A549 (cell line): Measurements from ENCODE around the gene DUSP1. TPM values are rescaled to one million over a fixed set of nuclear protein-coding genes. Genes with fewer than 3 reads are reported as not detected.

Experiments used
- ATAC-seq, 2 experiments: fragments of 200-7000 bp in 1 of 2; fragments of >200 bp in 1 of 2; cut with Nextera tagmentation in 1 of 2; cut with Tn5 transposase in 1 of 2; 3 replicates each; pipeline versions ENCODE4 v1.8.0 to v1.9.1; 2018 to 2020; ENCODE audit warnings: mild to moderate bottlenecking in 1 of 2, moderate library complexity in 1 of 2
- CTCF ChIA-PET: fragments of 300-600 bp; sonication (Branson Sonifier 250); formaldehyde crosslinking; extraction: SDS; loops from one replicate; lab custom pipeline; 2021; ENCODE audit warnings: antibody characterized with exemption, inconsistent platforms; lab: Yijun Ruan, JAX
- POLR2A ChIA-PET: fragments of 350-600 bp; formaldehyde crosslinking; extraction: SDS; loops from one replicate; lab custom pipeline; 2021; ENCODE audit warnings: antibody characterized with exemption, inconsistent platforms; lab: Yijun Ruan, JAX
- DNase-seq, 2 experiments: peaks; one replicate each; pipeline versions ENCODE4 v3.0.0 to v3.0.0-alpha.2; 2011 to 2016; ENCODE audit warnings: low read depth in 1 of 2, low spot score in 1 of 2
- FAIRE-seq: peaks from 2 replicates; lab custom pipeline; 2011; peaks lifted over from hg19 to GRCh38; lab: Jason Lieb, UNC
- H3K27ac ChIP-seq, 2 experiments: fragments of >200 bp; sonication (Bioruptor Twin); formaldehyde crosslinking; 3 replicates each; pipeline ENCODE4 v1.5.1; 2016 to 2017
- H3K4me1 ChIP-seq: fragments of >200 bp; sonication (Bioruptor Twin); formaldehyde crosslinking; 3 replicates; pipeline ENCODE4 v1.6.1; 2016
- H3K4me2 ChIP-seq: fragments of >200 bp; sonication (Bioruptor Twin); formaldehyde crosslinking; 3 replicates; pipeline ENCODE4 v1.6.1; 2016
- H3K4me3 ChIP-seq: fragments of >200 bp; sonication (Bioruptor Twin); formaldehyde crosslinking; 3 replicates; pipeline ENCODE4 v1.5.1; 2016
- H3K9me3 ChIP-seq: fragments of >200 bp; sonication (Bioruptor Twin); formaldehyde crosslinking; 3 replicates; pipeline ENCODE4 v1.6.1; 2016
- CHD4 ChIP-seq: fragments of 200-600 bp; sonication (generic); IDR thresholded peaks from 2 replicates; pipeline ENCODE4 v1.6.1; 2016; ENCODE audit warnings: antibody characterized with exemption, mild to moderate bottlenecking, borderline replicate concordance
- EHF ChIP-seq: fragments of 250-450 bp; sonication (Bioruptor Pico); IDR thresholded peaks from 2 replicates; pipeline ENCODE4 v1.5.0; 2020; ENCODE audit warnings: mild to moderate bottlenecking
- FOSB ChIP-seq: fragments of 250-450 bp; sonication (Bioruptor Pico); IDR thresholded peaks from 2 replicates; pipeline ENCODE4 v1.5.0; 2020; ENCODE audit warnings: mild to moderate bottlenecking, moderate library complexity
- FOSL2 ChIP-seq, 2 experiments: fragments of 450-650 bp in 1 of 2; fragments of >200 bp in 1 of 2; sonication (Bioruptor Twin) in 1 of 2; formaldehyde crosslinking; IDR thresholded peaks; 2 replicates each; pipeline versions ENCODE4 v1.5.0 to v1.6.1; 2016 to 2020; ENCODE audit warnings: mild to moderate bottlenecking in 1 of 2, moderate library complexity in 1 of 2
- GATA3 ChIP-seq: IDR thresholded peaks from 2 replicates; pipeline ENCODE4 v1.6.1; 2012; ENCODE audit warnings: borderline replicate concordance
- HDAC2 ChIP-seq: fragments of 200-600 bp; sonication (generic); IDR thresholded peaks from 2 replicates; pipeline ENCODE4 v1.6.1; 2016
- HOXA7 ChIP-seq: fragments of 250-450 bp; sonication (Bioruptor Pico); IDR thresholded peaks from 2 replicates; pipeline ENCODE4 v1.5.0; 2020; ENCODE audit warnings: mild to moderate bottlenecking, moderate library complexity
- HOXB13 ChIP-seq: fragments of 250-450 bp; sonication (Bioruptor Pico); IDR thresholded peaks from 2 replicates; pipeline ENCODE4 v1.5.0; 2020; ENCODE audit warnings: low read depth, mild to moderate bottlenecking, moderate library complexity
- JUN ChIP-seq, 2 experiments: fragments of >200 bp; sonication (Bioruptor Twin); formaldehyde crosslinking; IDR thresholded peaks; 2 replicates in 1 of 2; 3 replicates in 1 of 2; pipeline ENCODE4 v1.6.1; 2016 to 2017
- JUNB ChIP-seq: fragments of >200 bp; sonication (Bioruptor Twin); formaldehyde crosslinking; IDR thresholded peaks from 2 replicates; pipeline ENCODE4 v1.6.1; 2016
- MAFK ChIP-seq: fragments of 450-650 bp; IDR thresholded peaks from 2 replicates; pipeline ENCODE4 v1.6.1; 2014; ENCODE audit not compliant: partially characterized antibody
- MAZ ChIP-seq: fragments of 150-350 bp; IDR thresholded peaks from 2 replicates; pipeline ENCODE4 v1.6.1; 2014; ENCODE audit warnings: antibody characterized with exemption, low read depth, low read length, borderline replicate concordance
- NFE2L2 ChIP-seq: fragments of 150-350 bp; conservative IDR thresholded peaks from 2 replicates; pipeline ENCODE4 v1.6.1; 2014; ENCODE audit warnings: low read length
- PHF8 ChIP-seq: fragments of 200-600 bp; sonication (generic); IDR thresholded peaks from 2 replicates; pipeline ENCODE4 v1.6.1; 2016; ENCODE audit warnings: low read depth, mild to moderate bottlenecking, antibody characterized with exemption, moderate library complexity, borderline replicate concordance
- POLR2A ChIP-seq: IDR thresholded peaks from 2 replicates; pipeline ENCODE4 v1.6.1; 2012; ENCODE audit warnings: mild to moderate bottlenecking, low read length
- POLR2AphosphoS2 ChIP-seq: conservative IDR thresholded peaks from 2 replicates; pipeline ENCODE4 v1.6.1; 2012; ENCODE audit warnings: low read length, improper control_type of control experiment, inconsistent platforms
- RAD21 ChIP-seq, 2 experiments: fragments of >200 bp in 1 of 2; sonication (Bioruptor Twin) in 1 of 2; formaldehyde crosslinking in 1 of 2; IDR thresholded peaks in 1 of 2; conservative IDR thresholded peaks in 1 of 2; 2 replicates in 1 of 2; 3 replicates in 1 of 2; pipeline ENCODE4 v1.6.1; 2012 to 2018; ENCODE audit warnings: inconsistent platforms in 1 of 2
- RARB ChIP-seq: fragments of 250-450 bp; sonication (Bioruptor Pico); IDR thresholded peaks from 2 replicates; pipeline ENCODE4 v1.8.0; 2021; ENCODE audit warnings: mild to moderate bottlenecking, moderate library complexity
- RFX5 ChIP-seq: fragments of 450-650 bp; IDR thresholded peaks from 2 replicates; pipeline ENCODE4 v1.7.1; 2014; ENCODE audit warnings: antibody characterized with exemption, mild to moderate bottlenecking, moderate library complexity
- RNF2 ChIP-seq: fragments of 200-600 bp; sonication (generic); IDR thresholded peaks from 2 replicates; pipeline ENCODE4 v1.6.1; 2016; ENCODE audit warnings: low read depth, mild to moderate bottlenecking, antibody characterized with exemption, moderate library complexity, borderline replicate concordance
- ZFP36 ChIP-seq: fragments of 450-650 bp; IDR thresholded peaks from 2 replicates; pipeline ENCODE4 v1.6.1; 2014; ENCODE audit warnings: borderline replicate concordance; ENCODE audit not compliant: partially characterized antibody
- WGBS: methylation state at CpG from one replicate; pipeline ENCODE4 v1.1.6; 2017; ENCODE audit errors: missing lambda C conversion rate; 5-methylcytosine and 5-hydroxymethylcytosine counted together
- polyA plus RNA-seq, 4 experiments: library from polyadenylated mRNA; depleted of rRNA in 3 of 4; stranded (reverse); fragments of >200 nt; fragmentation: RNase III in 1 of 4; extraction: RNeasy Plus Mini Kit Qiagen cat#74134 plus additional on column Dnase treatment in 1 of 4; gene quantifications; 2 replicates in 3 of 4; 3 replicates in 1 of 4; pipeline ENCODE4 v1.2.3, GENCODE V29; 2011 to 2017
- TF ChIP-seq, protein P1 (sequence below): fragments of 250-450 bp; sonication (Bioruptor Pico); IDR thresholded peaks from 2 replicates; pipeline ENCODE4 v1.5.0; 2021; ENCODE audit warnings: mild to moderate bottlenecking, moderate library complexity, borderline replicate concordance
- TF ChIP-seq, protein P2 (sequence below): fragments of 250-450 bp; sonication (Bioruptor Pico); IDR thresholded peaks from 2 replicates; pipeline ENCODE4 v1.5.0; 2020; ENCODE audit warnings: low read depth, mild to moderate bottlenecking, moderate library complexity
- TF ChIP-seq, protein P3 (sequence below): IDR thresholded peaks from 2 replicates; pipeline ENCODE4 v1.6.1; 2012
- TF ChIP-seq, protein P4 (sequence below): fragments of >200 bp; sonication (Bioruptor Twin); formaldehyde crosslinking; IDR thresholded peaks from 3 replicates; pipeline ENCODE4 v1.5.1; 2016

The DUSP1 gene
- polyA plus RNA-seq, 2 of the 4 experiments (the other 2 are of a cell fraction), result 207 to 594 TPM

DNA sequence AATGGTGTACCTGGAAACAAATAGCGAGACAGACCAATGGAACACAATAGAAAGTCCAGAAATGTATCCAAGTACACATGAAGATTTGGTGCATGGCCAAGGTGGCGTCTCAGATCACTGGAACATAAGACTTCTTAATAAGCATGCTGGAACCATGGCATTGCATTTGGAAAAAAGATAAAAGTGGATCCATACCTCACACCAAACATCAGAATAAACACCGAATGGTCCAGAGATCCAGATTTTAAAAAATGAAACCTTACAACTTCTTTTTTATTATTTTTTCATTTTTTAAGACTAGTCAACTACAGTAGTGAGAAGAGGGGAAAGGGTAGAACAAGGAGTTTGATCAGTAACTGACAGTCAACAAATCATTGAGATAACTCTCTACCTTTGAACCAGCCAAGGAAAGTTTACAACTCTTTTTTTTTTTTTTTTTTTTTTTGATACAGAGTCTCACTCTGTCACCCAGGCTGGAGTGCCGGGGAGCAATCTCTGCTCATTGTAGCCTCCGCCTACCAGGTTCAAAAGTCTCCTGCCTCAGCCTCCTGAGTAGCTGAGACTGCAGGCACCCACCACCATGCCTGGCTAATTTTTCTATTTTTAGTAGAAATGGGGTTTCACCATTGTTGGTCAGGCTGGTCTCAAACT, 8.8 kb upstream of the DUSP1 start:
- Histone ChIP-seq H3K4me3 (no peak overlapping the region), H3K4me1 (peaks cover 82% of the 10 kb centered on the region), H3K27ac (peak overlapping the region; percentile 97 to 100), H3K9me3 (no peaks in the 10 kb centered on the region), H3K4me2 (no peak overlapping the region)
- no peak for DNase-seq
- WGBS, result 92% methylated on average over 5 of the region's 5 CpGs
- no peak for ATAC-seq
- CTCF ChIA-PET, result interaction anchor here (1.0 to 4.4 kb wide), 3 partner anchors 8 to 66 kb away, joined by 3 to 22 read pairs (median 5); partner anchors contain the start of gene DUSP1
- TF ChIP-seq, protein P1, sequence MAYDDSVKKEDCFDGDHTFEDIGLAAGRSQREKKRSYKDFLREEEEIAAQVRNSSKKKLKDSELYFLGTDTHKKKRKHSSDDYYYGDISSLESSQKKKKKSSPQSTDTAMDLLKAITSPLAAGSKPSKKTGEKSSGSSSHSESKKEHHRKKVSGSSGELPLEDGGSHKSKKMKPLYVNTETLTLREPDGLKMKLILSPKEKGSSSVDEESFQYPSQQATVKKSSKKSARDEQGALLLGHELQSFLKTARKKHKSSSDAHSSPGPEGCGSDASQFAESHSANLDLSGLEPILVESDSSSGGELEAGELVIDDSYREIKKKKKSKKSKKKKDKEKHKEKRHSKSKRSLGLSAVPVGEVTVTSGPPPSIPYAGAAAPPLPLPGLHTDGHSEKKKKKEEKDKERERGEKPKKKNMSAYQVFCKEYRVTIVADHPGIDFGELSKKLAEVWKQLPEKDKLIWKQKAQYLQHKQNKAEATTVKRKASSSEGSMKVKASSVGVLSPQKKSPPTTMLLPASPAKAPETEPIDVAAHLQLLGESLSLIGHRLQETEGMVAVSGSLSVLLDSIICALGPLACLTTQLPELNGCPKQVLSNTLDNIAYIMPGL (CRISPR knock-in tag), result no peak
- no peak for TF ChIP-seq PHF8
- no peak for TF ChIP-seq MAFK
- POLR2A ChIA-PET, result interaction anchor here (1.0 kb wide), 1 partner anchor 9 kb away, joined by 3 read pairs; the partner anchor contains the start of gene DUSP1
- no peak for FAIRE-seq

- 46% methylated on average over 13 of the region's 13 CpGs for WGBS
- no peak for FAIRE-seq
- H3K4me3 ChIP-seq, result peak overlapping the region; percentile 16; the same call in 1 of the 3 replicates
Measured at GRCh38 chr5:172777881-172778814, 7.2 kb upstream of the DUSP1 start.

More at GRCh38 chr5:172777881-172778814, 7.2 kb upstream of the DUSP1 start:
- ChIA-PET POLR2A (interaction anchor here (0.5 to 2.0 kb wide), 4 partner anchors 13 to 93 kb away, joined by 5 to 12 read pairs (median 6); no protein-coding TSS in a partner anchor), CTCF (interaction anchor here (0.6 to 8.7 kb wide), 15 partner anchors 11 to 181 kb away, joined by 3 to 131 read pairs (median 3); partner anchors contain the start of gene RPL26L1)
- peak; percentile 65 for TF ChIP-seq FOSL2 (IDR thresholded peaks at IDR 0.05)
- TF ChIP-seq FOSL2 (CRISPR knock-in tag; IDR thresholded peaks at IDR 0.05), result peak; percentile 88
- TF ChIP-seq, protein P2, sequence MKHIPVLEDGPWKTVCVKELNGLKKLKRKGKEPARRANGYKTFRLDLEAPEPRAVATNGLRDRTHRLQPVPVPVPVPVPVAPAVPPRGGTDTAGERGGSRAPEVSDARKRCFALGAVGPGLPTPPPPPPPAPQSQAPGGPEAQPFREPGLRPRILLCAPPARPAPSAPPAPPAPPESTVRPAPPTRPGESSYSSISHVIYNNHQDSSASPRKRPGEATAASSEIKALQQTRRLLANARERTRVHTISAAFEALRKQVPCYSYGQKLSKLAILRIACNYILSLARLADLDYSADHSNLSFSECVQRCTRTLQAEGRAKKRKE (CRISPR knock-in tag), result peak; percentile 35; the same call in 1 of the 2 replicates
- TF ChIP-seq RFX5, result no peak
- peak; percentile 83; the same call in 1 of the 2 replicates for TF ChIP-seq HOXA7 (CRISPR knock-in tag)
- TF ChIP-seq MAFK, result peak; percentile 0
- TF ChIP-seq JUNB, result peak; percentile 65
- TF ChIP-seq, protein P3, sequence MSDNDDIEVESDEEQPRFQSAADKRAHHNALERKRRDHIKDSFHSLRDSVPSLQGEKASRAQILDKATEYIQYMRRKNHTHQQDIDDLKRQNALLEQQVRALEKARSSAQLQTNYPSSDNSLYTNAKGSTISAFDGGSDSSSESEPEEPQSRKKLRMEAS, result peak; percentile 71
- TF ChIP-seq FOSB, result peak; percentile 82; the same call in 1 of the 2 replicates
- peak; percentile 83; the same call in 1 of the 2 replicates for TF ChIP-seq RARB (CRISPR knock-in tag)
- no peak for TF ChIP-seq HDAC2
- TF ChIP-seq RAD21 (conservative IDR thresholded peaks at IDR 0.05 in 1 of 2, IDR thresholded peaks at IDR 0.05 in 1 of 2), result peak in 1 of 2 experiments; percentile 15; a peak in 1 of 5 replicates
- TF ChIP-seq ZFP36, result peak; percentile 85
- peak; percentile 53; the same call in 1 of the 2 replicates for TF ChIP-seq GATA3
- TF ChIP-seq NFE2L2, result no peak
- no peak for TF ChIP-seq RNF2
- no peak for TF ChIP-seq MAZ
- TF ChIP-seq, protein P4, sequence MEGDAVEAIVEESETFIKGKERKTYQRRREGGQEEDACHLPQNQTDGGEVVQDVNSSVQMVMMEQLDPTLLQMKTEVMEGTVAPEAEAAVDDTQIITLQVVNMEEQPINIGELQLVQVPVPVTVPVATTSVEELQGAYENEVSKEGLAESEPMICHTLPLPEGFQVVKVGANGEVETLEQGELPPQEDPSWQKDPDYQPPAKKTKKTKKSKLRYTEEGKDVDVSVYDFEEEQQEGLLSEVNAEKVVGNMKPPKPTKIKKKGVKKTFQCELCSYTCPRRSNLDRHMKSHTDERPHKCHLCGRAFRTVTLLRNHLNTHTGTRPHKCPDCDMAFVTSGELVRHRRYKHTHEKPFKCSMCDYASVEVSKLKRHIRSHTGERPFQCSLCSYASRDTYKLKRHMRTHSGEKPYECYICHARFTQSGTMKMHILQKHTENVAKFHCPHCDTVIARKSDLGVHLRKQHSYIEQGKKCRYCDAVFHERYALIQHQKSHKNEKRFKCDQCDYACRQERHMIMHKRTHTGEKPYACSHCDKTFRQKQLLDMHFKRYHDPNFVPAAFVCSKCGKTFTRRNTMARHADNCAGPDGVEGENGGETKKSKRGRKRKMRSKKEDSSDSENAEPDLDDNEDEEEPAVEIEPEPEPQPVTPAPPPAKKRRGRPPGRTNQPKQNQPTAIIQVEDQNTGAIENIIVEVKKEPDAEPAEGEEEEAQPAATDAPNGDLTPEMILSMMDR, result no peak
- no peak for TF ChIP-seq CHD4
- peak; percentile 48 for TF ChIP-seq HOXB13 (CRISPR knock-in tag)
- no peak for TF ChIP-seq POLR2A
- no peak for TF ChIP-seq POLR2AphosphoS2
- peak; percentile 37 to 38; a peak in 3 of 5 replicates for TF ChIP-seq JUN (IDR thresholded peaks at IDR 0.05)
- peak; percentile 82; the same call in 1 of the 2 replicates for TF ChIP-seq EHF (CRISPR knock-in tag)
- TF ChIP-seq, all 56 proteins: peak for 14
- H3K4me1 ChIP-seq, result peaks cover 93% of the 10 kb centered on the region
- no peaks in the 10 kb centered on the region for H3K9me3 ChIP-seq
- H3K27ac ChIP-seq, result peak overlapping the region; percentile 97 to 100
- peak overlapping the region; percentile 97 for H3K4me2 ChIP-seq
- peak in 1 of 2 experiments; percentile 82 for DNase-seq
- ATAC-seq, result peak; percentile 42 to 54
